ENCODE results near the gene MED16.

- TF ChIP-seq, protein P1, sequence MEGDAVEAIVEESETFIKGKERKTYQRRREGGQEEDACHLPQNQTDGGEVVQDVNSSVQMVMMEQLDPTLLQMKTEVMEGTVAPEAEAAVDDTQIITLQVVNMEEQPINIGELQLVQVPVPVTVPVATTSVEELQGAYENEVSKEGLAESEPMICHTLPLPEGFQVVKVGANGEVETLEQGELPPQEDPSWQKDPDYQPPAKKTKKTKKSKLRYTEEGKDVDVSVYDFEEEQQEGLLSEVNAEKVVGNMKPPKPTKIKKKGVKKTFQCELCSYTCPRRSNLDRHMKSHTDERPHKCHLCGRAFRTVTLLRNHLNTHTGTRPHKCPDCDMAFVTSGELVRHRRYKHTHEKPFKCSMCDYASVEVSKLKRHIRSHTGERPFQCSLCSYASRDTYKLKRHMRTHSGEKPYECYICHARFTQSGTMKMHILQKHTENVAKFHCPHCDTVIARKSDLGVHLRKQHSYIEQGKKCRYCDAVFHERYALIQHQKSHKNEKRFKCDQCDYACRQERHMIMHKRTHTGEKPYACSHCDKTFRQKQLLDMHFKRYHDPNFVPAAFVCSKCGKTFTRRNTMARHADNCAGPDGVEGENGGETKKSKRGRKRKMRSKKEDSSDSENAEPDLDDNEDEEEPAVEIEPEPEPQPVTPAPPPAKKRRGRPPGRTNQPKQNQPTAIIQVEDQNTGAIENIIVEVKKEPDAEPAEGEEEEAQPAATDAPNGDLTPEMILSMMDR (conservative IDR thresholded peaks at IDR 0.05 in 1 of 2, IDR thresholded peaks at IDR 0.05 in 1 of 2; ENCODE audit: low read depth in 1 of 2, low read length in 2 of 2): no peak
- TF ChIP-seq EZH2 (IDR thresholded peaks at IDR 0.05; ENCODE audit: low read length, missing control alignments): no peak
These were observed 5.4 kb downstream of the MED16 start for GRCh38 chr19:887599-887998.
